GM21619 (cell line): ENCODE measurements around the gene MEX3C.

Experiments used
- ATAC-seq: cut with Tn5 transposase; IDR thresholded peaks from one replicate; pipeline ENCODE4 v1.9.1; 2021; ENCODE audit not compliant: unreplicated experiment

The MEX3C gene

GRCh38 chr18:51154431-51155063 is 42.9 kb downstream of the MEX3C start:
- ATAC-seq: no peak

- peak; percentile 75 for ATAC-seq
These were observed 43.7 kb downstream of the MEX3C start for GRCh38 chr18:51153659-51154371.

GRCh38 chr18:51151568-51152511 is 45.6 kb downstream of the MEX3C start:
- peak; percentile 20 for ATAC-seq

GRCh38 chr18:51151185-51151567 is 46.3 kb downstream of the MEX3C start:
- ATAC-seq: no peak

- ATAC-seq: no peak
These were observed 47.3 kb downstream of the MEX3C start for GRCh38 chr18:51150113-51150700.

DNA sequence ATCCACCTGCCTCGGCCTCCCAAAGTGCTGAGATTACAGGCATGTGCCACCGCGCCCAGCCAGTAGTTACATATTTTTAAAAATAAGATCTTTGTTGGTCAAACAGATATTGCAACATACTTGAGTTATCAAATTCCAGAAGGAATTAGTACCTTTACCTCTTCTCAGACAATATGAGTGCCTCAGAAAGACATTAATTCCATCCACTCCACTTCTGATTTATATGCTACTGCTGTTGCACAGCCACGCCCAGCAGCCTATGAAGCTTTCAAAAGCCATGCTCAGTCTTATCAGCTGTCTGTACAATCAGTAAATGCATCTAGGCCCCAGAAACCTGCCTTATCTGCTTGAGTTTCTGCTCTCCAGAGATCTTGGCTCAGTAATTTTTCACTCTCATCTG is 47.8 kb downstream of the MEX3C start:
- ATAC-seq: no peak

- no peak for ATAC-seq
These were observed 50.6 kb downstream of the MEX3C start for GRCh38 chr18:51146909-51147308.

- no peak for ATAC-seq
These were observed 58.5 kb downstream of the MEX3C start for GRCh38 chr18:51138936-51139335.

DNA sequence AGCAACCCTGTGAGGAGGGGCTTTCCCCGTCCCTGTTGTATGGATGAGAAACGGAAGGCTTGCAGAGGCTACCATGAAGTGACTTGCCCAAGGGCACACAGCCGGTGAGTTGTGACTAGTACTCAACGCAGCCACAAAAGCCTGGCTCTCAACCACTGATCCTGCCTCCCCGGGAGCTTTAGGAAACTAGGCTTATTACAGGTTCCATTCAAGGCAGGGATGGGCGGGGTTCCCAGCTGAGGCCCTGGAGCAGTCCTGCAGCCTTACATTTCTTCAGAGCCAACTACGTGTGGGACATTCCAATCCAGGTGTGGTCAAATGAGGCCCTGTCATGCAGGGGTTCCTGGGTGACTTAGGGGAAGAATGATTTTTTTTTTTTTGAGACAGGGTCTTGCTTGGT is 59.6 kb downstream of the MEX3C start:
- ATAC-seq: no peak

DNA sequence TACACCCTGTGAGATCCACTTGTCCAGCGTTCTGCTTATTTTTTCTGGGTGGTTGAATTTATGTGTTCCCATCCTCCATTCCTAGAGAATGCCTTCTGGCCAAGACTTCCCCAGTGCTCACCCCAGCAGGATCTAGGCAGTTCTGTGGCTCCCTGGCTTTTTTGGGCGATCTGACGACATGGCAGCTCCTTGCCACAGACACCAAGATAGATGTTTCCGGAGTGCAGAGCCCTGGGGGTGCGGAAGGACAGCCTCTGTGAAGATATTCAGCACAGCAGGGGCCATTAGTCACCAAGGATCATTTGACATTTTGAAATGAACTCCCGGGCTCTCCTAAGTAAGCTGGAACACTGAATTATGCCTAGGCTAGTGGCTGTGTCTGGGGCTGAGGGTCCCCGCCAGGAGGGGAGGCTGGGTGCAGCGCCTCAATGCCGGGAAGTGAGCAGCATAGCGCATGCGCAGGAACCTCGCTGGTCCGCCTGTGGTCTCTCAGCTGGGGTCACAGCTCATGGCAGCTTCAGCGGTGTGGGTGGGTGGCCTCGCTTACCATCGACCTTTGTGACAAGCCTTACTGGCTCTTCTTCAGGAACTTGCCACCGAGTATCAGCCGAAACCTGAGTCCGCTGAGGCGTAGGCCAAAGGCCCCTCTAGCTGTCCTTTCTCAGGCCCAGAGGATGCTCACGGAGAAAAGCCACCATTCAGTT is 60.3 kb downstream of the MEX3C start:
- no peak for ATAC-seq

DNA sequence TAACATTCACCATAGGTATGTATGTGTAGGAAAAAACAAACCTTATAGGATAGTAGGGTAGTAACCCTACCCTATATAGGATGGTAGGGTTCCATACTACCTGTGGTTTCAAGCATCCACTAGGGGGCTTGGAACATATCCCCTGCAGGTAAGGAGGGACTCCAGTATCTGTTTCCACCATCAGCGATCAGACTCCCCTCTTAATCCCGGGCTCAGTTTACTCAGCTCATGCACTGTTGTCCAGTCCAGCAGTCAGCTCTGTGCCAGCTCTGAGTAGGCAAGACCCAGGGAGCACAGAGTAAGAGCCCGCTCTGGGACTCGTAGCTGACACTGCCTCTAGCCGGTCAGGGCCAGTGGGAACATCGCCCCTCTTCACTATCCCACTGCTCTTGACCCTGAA is 61.7 kb downstream of the MEX3C start:
- no peak for ATAC-seq

GRCh38 chr18:51135364-51135763 is 62.1 kb downstream of the MEX3C start:
- no peak for ATAC-seq

DNA sequence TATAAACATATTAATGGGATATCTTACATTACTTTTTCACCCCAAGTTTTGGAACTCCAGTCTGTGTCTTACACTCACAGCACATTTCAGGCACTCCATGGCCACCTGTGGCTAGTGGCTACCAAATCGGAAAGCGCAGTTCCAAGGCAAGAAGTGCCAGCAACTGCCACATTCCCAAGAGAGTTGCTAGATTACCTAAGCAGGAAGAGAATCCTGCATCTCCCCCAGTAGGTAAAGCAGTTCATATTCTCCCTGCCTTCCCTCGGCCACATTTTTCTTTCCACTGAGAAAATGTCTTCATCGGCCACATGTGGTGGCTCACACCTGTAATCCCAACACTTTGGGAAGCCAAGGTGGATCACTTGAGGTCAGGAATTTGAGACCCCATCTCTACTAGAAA is 62.8 kb downstream of the MEX3C start:
- ATAC-seq: no peak

- ATAC-seq: no peak
These were observed 63.8 kb downstream of the MEX3C start for GRCh38 chr18:51133580-51134160.

DNA sequence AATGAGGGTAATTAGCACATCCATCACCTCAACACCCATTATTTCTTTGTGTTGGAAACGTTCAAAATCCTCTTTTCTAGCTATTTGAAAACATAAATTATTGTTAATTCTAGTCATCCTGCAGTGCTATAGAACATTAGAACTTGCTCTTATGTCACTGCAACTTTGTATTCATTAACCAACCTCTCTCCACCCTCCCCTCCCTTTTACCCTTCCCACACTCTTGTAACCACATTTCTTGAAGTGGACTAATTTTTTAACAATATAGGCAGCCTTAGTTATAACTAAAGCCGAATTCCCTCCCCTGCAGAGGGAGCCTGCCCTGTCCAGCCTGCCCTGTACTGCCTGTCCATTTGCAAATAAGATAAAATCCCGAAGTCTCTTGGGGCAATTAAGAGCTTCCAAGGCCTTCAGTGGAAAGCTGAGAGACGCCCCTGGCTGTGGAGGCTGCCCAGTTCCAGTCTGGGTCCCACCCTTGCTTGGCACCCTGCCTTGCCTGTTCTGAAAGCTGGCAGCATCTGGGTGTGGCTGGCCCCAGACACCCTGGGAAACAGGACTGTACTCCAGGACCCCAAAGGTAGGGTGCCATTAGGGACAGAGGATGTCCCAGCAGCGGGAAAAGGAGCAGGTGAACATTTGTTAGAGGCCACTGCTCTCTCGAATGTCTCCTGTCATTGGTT is 65.1 kb downstream of the MEX3C start:
- ATAC-seq: no peak

- no peak for ATAC-seq
These were observed 68.9 kb downstream of the MEX3C start for GRCh38 chr18:51128533-51128932.

DNA sequence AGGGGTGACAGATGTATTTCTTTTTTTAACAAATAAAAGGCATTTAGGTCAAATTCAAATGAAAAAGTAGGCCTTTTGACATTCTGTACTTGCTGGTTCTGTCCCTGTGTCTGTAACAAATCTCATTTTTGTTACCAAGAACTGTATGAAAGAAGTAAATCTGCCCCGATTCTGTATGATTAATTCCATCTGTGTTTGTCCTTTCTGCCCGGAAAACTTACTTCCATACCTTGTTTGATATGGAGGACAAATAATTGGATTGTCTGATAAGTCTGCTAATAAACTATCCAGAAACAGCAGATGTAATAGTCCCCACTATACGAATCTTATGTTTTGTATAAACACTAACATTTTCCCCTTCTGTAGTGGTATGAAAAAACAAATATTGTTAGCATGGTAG is 69.8 kb downstream of the MEX3C start:
- no peak for ATAC-seq

GRCh38 chr18:51125976-51126375 is 71.5 kb downstream of the MEX3C start:
- ATAC-seq: no peak
